ENCODE data around the gene CEACAM19.
"Not testable (repeated sequence)": the region's sequence is repeated elsewhere in the genome, so short reads cannot be mapped to it uniquely, and the experiment has no call there.

Gene CEACAM19

DNA sequence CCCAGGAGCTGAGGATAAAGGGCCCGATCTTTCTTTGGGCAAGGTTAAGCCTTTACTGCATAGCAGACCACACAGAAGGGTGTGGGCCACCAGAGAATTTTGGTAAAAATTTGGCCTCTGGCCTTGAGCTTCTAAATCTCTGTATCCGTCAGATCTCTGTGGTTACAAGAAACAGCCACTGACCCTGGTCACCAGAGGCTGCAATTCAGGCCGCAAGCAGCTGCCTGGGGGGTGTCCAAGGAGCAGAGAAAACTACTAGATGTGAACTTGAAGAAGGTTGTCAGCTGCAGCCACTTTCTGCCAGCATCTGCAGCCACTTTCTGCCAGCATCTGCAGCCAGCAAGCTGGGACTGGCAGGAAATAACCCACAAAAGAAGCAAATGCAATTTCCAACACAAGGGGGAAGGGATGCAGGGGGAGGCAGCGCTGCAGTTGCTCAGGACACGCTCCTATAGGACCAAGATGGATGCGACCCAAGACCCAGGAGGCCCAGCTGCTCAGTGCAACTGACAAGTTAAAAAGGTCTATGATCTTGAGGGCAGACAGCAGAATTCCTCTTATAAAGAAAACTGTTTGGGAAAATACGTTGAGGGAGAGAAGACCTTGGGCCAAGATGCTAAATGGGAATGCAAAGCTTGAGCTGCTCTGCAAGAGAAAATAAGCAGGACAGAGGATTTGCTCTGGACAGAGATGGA is 8.4 kb upstream of the CEACAM19 start:
- H3K27me3 ChIP-seq (ENCODE audit: insufficient read depth, low read length), result no peaks in the 10 kb centered on the region
- no peaks in the 10 kb centered on the region for H3K4me1 ChIP-seq (ENCODE audit: insufficient read depth, low read length)
- H3K27ac ChIP-seq (ENCODE audit: low read depth, low read length), result no peak overlapping the region
- no peaks in the 10 kb centered on the region for H3K9me3 ChIP-seq (ENCODE audit: insufficient read depth, low read depth, low read length)
- no peak overlapping the region for H3K4me3 ChIP-seq (ENCODE audit: low read length)
- H3K36me3 ChIP-seq (ENCODE audit: insufficient read depth, low read length), result peaks cover 56% of the 10 kb centered on the region
- no peak overlapping the region for H3K9ac ChIP-seq (ENCODE audit: low read depth, low read length)
- 90% methylated on average over 7 of the region's 7 CpGs for WGBS

DNA sequence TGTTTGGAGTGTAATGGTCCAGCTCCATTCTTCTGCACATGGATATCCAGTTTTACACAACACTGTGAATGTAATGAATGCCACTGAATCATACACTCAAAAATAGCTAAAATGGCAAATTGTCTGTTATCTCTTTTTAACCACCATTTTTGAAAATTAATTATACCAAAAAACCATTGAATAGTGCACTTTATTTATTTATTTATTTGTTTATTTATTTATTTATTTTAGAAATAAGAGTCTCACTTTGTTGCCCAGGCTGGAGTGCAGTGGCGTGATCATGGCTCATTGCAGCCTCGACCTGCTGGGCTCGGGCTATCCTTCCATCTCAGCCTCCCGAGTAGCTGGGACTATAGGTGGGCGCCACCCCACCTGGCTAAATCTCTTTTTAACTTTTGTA is 7.3 kb upstream of the CEACAM19 start:
- Histone ChIP-seq H3K4me3 (ENCODE audit: low read length) (no peak overlapping the region), H3K4me1 (ENCODE audit: insufficient read depth, low read length) (no peaks in the 10 kb centered on the region), H3K9ac (ENCODE audit: low read depth, low read length) (no peak overlapping the region), H3K27ac (ENCODE audit: low read depth, low read length) (no peak overlapping the region), H3K36me3 (ENCODE audit: insufficient read depth, low read length) (peaks cover 44% of the 10 kb centered on the region), H3K9me3 (ENCODE audit: insufficient read depth, low read depth, low read length) (no peaks in the 10 kb centered on the region), H3K27me3 (ENCODE audit: insufficient read depth, low read length) (no peaks in the 10 kb centered on the region)
- WGBS, result 95% methylated on average over 5 of the region's 5 CpGs

DNA sequence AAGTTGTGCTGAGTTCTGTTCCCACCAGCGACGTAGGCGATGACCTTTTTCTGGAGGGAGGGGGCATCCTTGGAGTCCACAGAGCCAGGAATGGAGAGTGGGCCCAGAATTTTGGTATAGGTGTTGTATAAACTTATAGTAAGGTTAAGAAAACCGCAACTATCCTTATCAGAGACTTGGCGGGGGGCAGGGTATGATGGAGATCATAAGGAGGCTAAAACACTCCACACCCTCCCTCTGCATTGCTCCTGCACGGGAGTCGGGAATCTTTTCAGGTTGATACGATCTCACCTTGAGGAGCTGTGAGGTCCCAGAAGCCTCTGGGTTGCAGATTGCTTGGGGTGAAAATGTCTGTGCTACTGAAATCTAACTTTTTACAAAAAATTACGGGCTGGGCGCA is 6.3 kb upstream of the CEACAM19 start:
- Histone ChIP-seq H3K4me3 (ENCODE audit: low read length) (no peak overlapping the region), H3K4me1 (ENCODE audit: insufficient read depth, low read length) (no peaks in the 10 kb centered on the region), H3K27ac (ENCODE audit: low read depth, low read length) (no peak overlapping the region), H3K9me3 (ENCODE audit: insufficient read depth, low read depth, low read length) (no peaks in the 10 kb centered on the region), H3K36me3 (ENCODE audit: insufficient read depth, low read length) (peaks cover 36% of the 10 kb centered on the region), H3K9ac (ENCODE audit: low read depth, low read length) (no peak overlapping the region), H3K27me3 (ENCODE audit: insufficient read depth, low read length) (no peaks in the 10 kb centered on the region)
- 89% methylated on average over 9 of the region's 10 CpGs for WGBS

DNA sequence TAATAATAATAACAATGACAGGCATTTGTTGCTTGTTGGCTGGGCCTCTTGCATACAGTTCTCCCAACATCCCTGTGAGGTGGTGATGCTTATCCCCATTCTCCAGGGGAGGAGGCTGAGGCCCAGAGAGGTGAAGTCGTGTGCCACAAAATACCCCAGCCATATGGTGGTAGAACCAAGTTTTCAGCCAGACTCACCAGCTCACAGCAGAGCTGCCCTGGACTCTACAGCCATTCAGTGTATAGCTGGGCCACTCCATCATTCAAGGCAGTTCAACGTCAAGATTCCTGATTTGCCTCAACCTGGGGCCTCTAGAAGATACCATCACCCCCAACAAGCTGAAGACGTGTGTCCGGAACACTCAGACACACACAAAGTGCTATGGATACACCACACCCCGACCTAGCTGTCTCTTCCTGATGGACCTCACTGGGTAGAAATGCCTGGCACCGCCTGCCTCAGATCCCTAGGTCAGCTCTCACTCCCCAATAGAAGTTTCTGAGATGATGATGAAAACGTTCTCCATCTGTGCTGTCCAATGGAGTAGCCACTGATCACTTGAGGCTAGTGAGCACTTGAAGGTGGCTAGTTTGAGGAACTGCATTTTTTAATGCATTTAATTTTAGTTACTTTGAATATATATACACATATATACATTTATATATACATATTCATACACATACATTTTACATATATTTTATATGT is 4.3 kb upstream of the CEACAM19 start:
- H3K4me1 ChIP-seq (ENCODE audit: insufficient read depth, low read length), result no peaks in the 10 kb centered on the region
- peaks cover 16% of the 10 kb centered on the region for H3K36me3 ChIP-seq (ENCODE audit: insufficient read depth, low read length)
- H3K27ac ChIP-seq (ENCODE audit: low read depth, low read length), result no peak overlapping the region
- H3K9ac ChIP-seq (ENCODE audit: low read depth, low read length), result no peak overlapping the region
- no peak overlapping the region for H3K4me3 ChIP-seq (ENCODE audit: low read length)
- no peaks in the 10 kb centered on the region for H3K9me3 ChIP-seq (ENCODE audit: insufficient read depth, low read depth, low read length)
- WGBS, result 89% methylated on average over 6 of the region's 7 CpGs
- no peaks in the 10 kb centered on the region for H3K27me3 ChIP-seq (ENCODE audit: insufficient read depth, low read length)

DNA sequence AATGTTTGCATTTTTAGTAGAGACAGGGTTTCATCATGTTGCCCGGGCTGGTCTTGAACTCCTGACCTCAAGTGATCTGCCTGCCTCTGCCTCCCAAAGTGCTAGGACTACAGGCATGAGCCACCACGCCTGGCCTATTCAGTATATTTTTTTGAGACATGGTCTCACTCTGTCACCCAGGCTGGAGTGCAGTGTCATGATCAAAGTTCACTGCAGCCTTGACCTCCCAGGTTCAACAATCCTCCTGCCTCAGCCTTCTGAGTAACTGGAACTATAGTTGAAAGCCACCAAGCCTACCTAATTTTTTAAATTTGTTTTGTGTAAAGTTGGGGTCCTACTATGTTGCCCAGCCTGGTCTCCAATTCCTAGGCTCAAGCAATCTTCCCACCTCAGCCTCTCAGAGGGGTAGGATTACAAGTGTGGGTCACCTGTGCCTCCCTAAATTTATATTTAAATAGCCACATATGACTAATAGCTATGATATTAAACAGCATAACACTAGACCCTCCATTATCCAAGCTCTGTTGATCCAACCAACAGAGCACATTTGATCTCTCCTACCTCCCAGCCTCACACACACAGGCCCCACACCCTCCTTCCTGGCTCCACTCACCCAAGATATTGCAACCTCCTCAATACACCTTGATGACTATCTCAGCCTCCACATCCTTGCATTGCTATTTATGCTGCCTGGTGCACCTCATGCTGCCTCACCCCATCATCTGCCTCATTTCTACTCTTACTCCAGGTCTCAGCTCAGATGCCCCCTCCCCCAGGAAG is 2.1 kb upstream of the CEACAM19 start:
- H3K9ac ChIP-seq (ENCODE audit: low read depth, low read length), result no peak overlapping the region
- no peaks in the 10 kb centered on the region for H3K4me1 ChIP-seq (ENCODE audit: insufficient read depth, low read length)
- H3K27ac ChIP-seq (ENCODE audit: low read depth, low read length), result no peak overlapping the region
- no peaks in the 10 kb centered on the region for H3K9me3 ChIP-seq (ENCODE audit: insufficient read depth, low read depth, low read length)
- no peaks in the 10 kb centered on the region for H3K27me3 ChIP-seq (ENCODE audit: insufficient read depth, low read length)
- 94% methylated on average over 2 of the region's 2 CpGs for WGBS
- H3K36me3 ChIP-seq (ENCODE audit: insufficient read depth, low read length), result no peaks in the 10 kb centered on the region
- H3K4me3 ChIP-seq (ENCODE audit: low read length), result no peak overlapping the region

DNA sequence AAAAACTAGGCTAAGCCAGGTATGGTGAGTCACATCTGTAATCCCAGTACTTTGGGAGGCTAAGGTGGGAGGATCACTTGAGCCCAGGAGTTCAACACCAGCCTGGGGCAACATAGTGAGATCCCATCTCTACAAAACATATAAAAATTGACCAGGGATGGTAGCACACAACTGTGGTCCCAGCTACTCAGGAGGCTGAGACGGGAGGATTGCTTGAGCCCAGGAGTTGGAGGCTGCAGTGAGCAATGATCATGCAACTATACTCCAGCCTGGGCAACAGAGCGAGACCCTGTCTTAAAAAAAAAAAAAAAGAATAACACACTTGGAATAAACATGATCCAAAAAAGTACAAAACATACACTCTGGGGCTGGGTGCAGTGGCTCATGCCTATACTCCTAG is 1.3 kb upstream of the CEACAM19 start:
- not testable (repeated sequence) for H3K36me3 ChIP-seq (ENCODE audit: insufficient read depth, low read length); H3K4me1 ChIP-seq (ENCODE audit: insufficient read depth, low read length); H3K9me3 ChIP-seq (ENCODE audit: insufficient read depth, low read depth, low read length); H3K9ac ChIP-seq (ENCODE audit: low read depth, low read length); H3K27me3 ChIP-seq (ENCODE audit: insufficient read depth, low read length); H3K27ac ChIP-seq (ENCODE audit: low read depth, low read length); H3K4me3 ChIP-seq (ENCODE audit: low read length)
- 96% methylated on average over 2 of the region's 2 CpGs for WGBS

DNA sequence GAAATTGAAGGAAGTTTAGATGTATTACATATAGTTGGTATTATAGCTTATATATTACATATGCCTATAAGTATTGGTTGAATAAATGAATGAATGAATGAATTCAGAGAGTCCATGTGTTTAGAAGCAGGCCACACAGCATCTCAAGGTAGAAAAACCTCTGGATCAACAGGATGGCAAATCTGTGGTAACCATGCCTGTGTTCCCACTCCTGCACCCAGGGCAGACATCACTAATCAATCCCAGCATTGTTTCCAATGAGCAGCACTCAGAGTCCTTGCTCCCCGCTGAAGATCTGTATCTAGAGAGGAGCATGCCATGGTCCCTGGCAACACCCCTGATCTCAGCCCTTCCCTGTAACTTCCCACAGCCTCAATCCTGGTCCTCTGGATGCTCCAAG is 944 bp downstream of the CEACAM19 start:
- Histone ChIP-seq H3K4me1 (ENCODE audit: insufficient read depth, low read length) (peaks cover under 1% of the 10 kb centered on the region; the same call in 1 of the 2 replicates), H3K9me3 (ENCODE audit: insufficient read depth, low read depth, low read length) (no peaks in the 10 kb centered on the region), H3K4me3 (ENCODE audit: low read length) (no peak overlapping the region), H3K36me3 (ENCODE audit: insufficient read depth, low read length) (no peaks in the 10 kb centered on the region), H3K9ac (ENCODE audit: low read depth, low read length) (no peak overlapping the region), H3K27ac (ENCODE audit: low read depth, low read length) (no peak overlapping the region), H3K27me3 (ENCODE audit: insufficient read depth, low read length) (no peaks in the 10 kb centered on the region)
- WGBS, result 69% methylated on average over 1 of the region's 1 CpG

DNA sequence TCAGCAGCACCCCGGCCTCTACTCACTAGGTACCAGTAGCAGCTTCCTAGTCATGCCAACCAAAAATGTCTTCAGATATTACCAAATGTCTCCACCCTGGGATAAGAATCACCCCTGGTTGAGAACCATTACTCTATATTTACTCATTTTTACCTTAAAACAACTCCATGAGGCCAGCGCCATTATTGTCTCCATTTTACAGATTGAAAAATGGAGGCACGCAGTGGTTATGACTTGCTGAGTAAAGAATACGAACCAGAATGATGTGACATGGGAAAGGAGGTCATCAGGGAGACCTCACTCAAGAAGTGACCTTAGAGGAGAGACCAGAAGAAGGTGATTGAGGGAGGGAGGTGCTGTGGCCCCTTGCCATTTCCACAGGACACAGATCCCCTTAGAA is 2.2 kb downstream of the CEACAM19 start:
- peaks cover 3% of the 10 kb centered on the region; the same call in 1 of the 2 replicates for H3K4me1 ChIP-seq (ENCODE audit: insufficient read depth, low read length)
- WGBS, result 90% methylated on average over 4 of the region's 4 CpGs
- H3K27ac ChIP-seq (ENCODE audit: low read depth, low read length), result no peak overlapping the region
- H3K9me3 ChIP-seq (ENCODE audit: insufficient read depth, low read depth, low read length), result no peaks in the 10 kb centered on the region
- no peaks in the 10 kb centered on the region for H3K27me3 ChIP-seq (ENCODE audit: insufficient read depth, low read length)
- no peaks in the 10 kb centered on the region for H3K36me3 ChIP-seq (ENCODE audit: insufficient read depth, low read length)
- H3K4me3 ChIP-seq (ENCODE audit: low read length), result no peak overlapping the region
- H3K9ac ChIP-seq (ENCODE audit: low read depth, low read length), result no peak overlapping the region

DNA sequence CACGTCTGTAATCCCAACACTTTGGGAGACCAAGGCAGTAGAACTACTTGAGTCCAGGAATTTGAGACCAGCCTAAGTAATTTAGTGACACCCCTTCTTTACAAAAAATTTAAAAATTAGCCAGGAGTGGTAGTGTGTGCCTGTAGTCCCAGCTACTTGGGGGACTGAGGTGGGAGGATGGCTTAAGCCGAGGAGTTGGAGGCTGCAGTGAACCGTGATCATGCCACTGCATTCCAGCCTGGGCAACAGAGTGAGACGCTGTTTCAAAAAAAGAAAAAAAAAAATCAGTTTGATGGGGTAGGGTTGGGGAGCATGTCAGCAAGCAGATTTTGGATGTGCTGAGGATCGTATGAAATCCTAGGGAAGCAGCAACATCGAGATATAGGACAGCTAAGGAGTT is 4.2 kb downstream of the CEACAM19 start:
- Histone ChIP-seq H3K9me3 (ENCODE audit: insufficient read depth, low read depth, low read length) (no peaks in the 10 kb centered on the region), H3K9ac (ENCODE audit: low read depth, low read length) (no peak overlapping the region), H3K4me3 (ENCODE audit: low read length) (no peak overlapping the region), H3K27me3 (ENCODE audit: insufficient read depth, low read length) (no peaks in the 10 kb centered on the region), H3K36me3 (ENCODE audit: insufficient read depth, low read length) (no peaks in the 10 kb centered on the region), H3K27ac (ENCODE audit: low read depth, low read length) (no peak overlapping the region), H3K4me1 (ENCODE audit: insufficient read depth, low read length) (peaks cover 3% of the 10 kb centered on the region; the same call in 1 of the 2 replicates)
- 93% methylated on average over 6 of the region's 6 CpGs for WGBS

DNA sequence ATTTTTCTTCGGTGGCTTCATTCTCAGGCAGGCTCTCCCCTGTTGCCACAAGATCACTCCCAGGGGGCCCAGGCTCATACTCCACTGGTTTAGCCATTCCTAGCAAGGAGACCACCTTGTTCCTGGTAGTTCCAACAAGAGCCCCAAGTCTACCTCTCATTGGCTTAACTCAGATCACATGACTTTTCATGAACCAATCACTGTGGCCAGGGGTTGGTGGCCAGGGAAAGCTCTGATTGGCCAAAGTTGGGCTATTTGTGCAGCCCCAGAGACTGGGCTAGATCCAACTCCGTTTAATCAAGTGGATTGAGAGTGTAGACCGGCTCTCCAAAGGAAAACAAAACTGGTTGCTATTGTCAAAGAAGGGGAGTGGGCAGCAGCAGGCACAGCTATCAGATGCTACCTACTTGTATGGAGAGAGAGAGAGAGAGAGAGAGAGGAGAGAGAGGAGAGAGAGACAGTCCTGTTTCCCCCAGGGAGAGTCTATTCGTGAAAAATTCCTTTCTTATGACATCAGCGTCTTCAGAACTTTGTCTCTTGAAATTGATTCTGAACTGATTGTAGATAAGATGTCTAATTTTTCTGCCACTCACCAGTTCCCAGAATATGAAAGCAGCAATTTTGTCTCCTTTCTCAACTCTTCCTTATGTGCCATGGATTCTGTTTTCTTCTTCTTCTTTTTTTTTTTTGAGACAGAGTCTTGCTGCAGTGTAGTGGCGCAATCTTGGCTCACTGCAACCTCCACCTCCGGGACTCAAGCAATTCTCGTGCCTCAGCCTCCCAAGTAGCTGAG is 5.9 kb downstream of the CEACAM19 start:
- H3K27me3 ChIP-seq (ENCODE audit: insufficient read depth, low read length), result no peaks in the 10 kb centered on the region
- no peak overlapping the region for H3K4me3 ChIP-seq (ENCODE audit: low read length)
- no peak overlapping the region for H3K9ac ChIP-seq (ENCODE audit: low read depth, low read length)
- H3K27ac ChIP-seq (ENCODE audit: low read depth, low read length), result no peak overlapping the region
- WGBS, result 72% methylated on average over 8 of the region's 8 CpGs
- no peaks in the 10 kb centered on the region for H3K36me3 ChIP-seq (ENCODE audit: insufficient read depth, low read length)
- no peaks in the 10 kb centered on the region for H3K9me3 ChIP-seq (ENCODE audit: insufficient read depth, low read depth, low read length)
- peaks cover 3% of the 10 kb centered on the region; the same call in 1 of the 2 replicates for H3K4me1 ChIP-seq (ENCODE audit: insufficient read depth, low read length)

DNA sequence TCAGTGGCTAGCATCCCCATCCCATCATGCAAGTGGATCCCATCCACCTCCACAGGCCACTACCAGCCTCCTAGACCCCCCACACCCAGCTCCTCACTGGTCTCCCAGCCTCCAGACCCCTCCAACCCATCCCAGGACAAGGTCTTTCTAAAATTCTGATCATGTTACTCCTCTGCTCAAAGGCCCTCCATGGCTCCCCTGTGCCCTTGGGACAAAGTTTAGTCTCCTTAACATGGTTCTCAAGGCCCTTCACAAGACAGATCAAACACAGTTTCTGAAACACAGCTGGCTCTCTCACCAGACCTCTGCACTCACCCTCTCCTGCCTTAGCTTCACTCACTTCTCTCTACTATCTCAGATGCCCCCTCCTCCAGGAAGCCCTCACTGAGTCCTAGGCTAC is 9.3 kb downstream of the CEACAM19 start:
- no peak overlapping the region for H3K27ac ChIP-seq (ENCODE audit: low read depth, low read length)
- peaks cover 6% of the 10 kb centered on the region; the same call in 1 of the 2 replicates for H3K4me1 ChIP-seq (ENCODE audit: insufficient read depth, low read length)
- H3K9ac ChIP-seq (ENCODE audit: low read depth, low read length), result no peak overlapping the region
- no peak overlapping the region for H3K4me3 ChIP-seq (ENCODE audit: low read length)
- no peaks in the 10 kb centered on the region for H3K27me3 ChIP-seq (ENCODE audit: insufficient read depth, low read length)
- H3K9me3 ChIP-seq (ENCODE audit: insufficient read depth, low read depth, low read length), result no peaks in the 10 kb centered on the region
- H3K36me3 ChIP-seq (ENCODE audit: insufficient read depth, low read length), result no peaks in the 10 kb centered on the region
